Measurements from ENCODE around the gene ADNP.
A peak's percentile ranks its signal among the peaks of the same experiment; 100 is the strongest.
"Not testable (repeated sequence)": the region's sequence is repeated elsewhere in the genome, so short reads cannot be mapped to it uniquely, and the experiment has no call there.

ADNP gene

GRCh38 chr20:50931306-50932015, at the start of gene ADNP:
ADNP (minus strand) TSS chr20:50931437; CDS start chr20:50903996, 27,441 bp downstream.
- peak; percentile 71 to 76 for DNase-seq (ENCODE audit: extremely low read depth in 1 of 2, low read depth in 1 of 2)

GRCh38 chr20:50980071-50980681, 48.9 kb upstream of the ADNP start:
- no peak for DNase-seq (ENCODE audit: extremely low read depth in 1 of 2, low read depth in 1 of 2)

- DNase-seq (ENCODE audit: extremely low read depth in 1 of 2, low read depth in 1 of 2), result not testable (repeated sequence)
Measured at GRCh38 chr20:50978533-50978932, 47.3 kb upstream of the ADNP start.

GRCh38 chr20:50977066-50978021, 46.1 kb upstream of the ADNP start:
- DNase-seq (ENCODE audit: extremely low read depth in 1 of 2, low read depth in 1 of 2), result no peak

- no peak for DNase-seq (ENCODE audit: extremely low read depth in 1 of 2, low read depth in 1 of 2)
Measured at GRCh38 chr20:50975701-50976330, 44.6 kb upstream of the ADNP start.

GRCh38 chr20:50969912-50970311, 38.7 kb upstream of the ADNP start:
- DNase-seq (ENCODE audit: extremely low read depth in 1 of 2, low read depth in 1 of 2), result no peak

- no peak for DNase-seq (ENCODE audit: extremely low read depth in 1 of 2, low read depth in 1 of 2)
Measured at GRCh38 chr20:50969435-50969834, 38.2 kb upstream of the ADNP start.

GRCh38 chr20:50968289-50968688, 37.1 kb upstream of the ADNP start:
- DNase-seq (ENCODE audit: extremely low read depth in 1 of 2, low read depth in 1 of 2), result no peak

GRCh38 chr20:50967586-50967985, 36.3 kb upstream of the ADNP start:
- DNase-seq (ENCODE audit: extremely low read depth in 1 of 2, low read depth in 1 of 2), result no peak

GRCh38 chr20:50959543-50960126, 28.4 kb upstream of the ADNP start:
- no peak for DNase-seq (ENCODE audit: extremely low read depth in 1 of 2, low read depth in 1 of 2)

GRCh38 chr20:50958615-50959542, 27.6 kb upstream of the ADNP start, which contains the start of gene MOCS3:
MOCS3 (plus strand) TSS chr20:50958818; CDS start chr20:50958843, 25 bp downstream.
- peak; percentile 55 to 57 for DNase-seq (ENCODE audit: extremely low read depth in 1 of 2, low read depth in 1 of 2)

GRCh38 chr20:50957798-50958614, 26.8 kb upstream of the ADNP start, which contains the start of gene DPM1:
DPM1 (minus strand) TSS chr20:50958532; CDS start chr20:50958523, 9 bp downstream.
- peak; percentile 67 to 77 for DNase-seq (ENCODE audit: extremely low read depth in 1 of 2, low read depth in 1 of 2)

- DNase-seq (ENCODE audit: extremely low read depth in 1 of 2, low read depth in 1 of 2), result no peak
Measured at GRCh38 chr20:50957276-50957675, 26.0 kb upstream of the ADNP start.

- no peak for DNase-seq (ENCODE audit: extremely low read depth in 1 of 2, low read depth in 1 of 2)
Measured at GRCh38 chr20:50953821-50954220, 22.6 kb upstream of the ADNP start.

GRCh38 chr20:50953196-50953595, 22.0 kb upstream of the ADNP start:
- no peak for DNase-seq (ENCODE audit: extremely low read depth in 1 of 2, low read depth in 1 of 2)

- no peak for DNase-seq (ENCODE audit: extremely low read depth in 1 of 2, low read depth in 1 of 2)
Measured at GRCh38 chr20:50948132-50948785, 17.0 kb upstream of the ADNP start.

- DNase-seq (ENCODE audit: extremely low read depth in 1 of 2, low read depth in 1 of 2), result no peak
Measured at GRCh38 chr20:50943069-50943468, 11.8 kb upstream of the ADNP start.

- DNase-seq (ENCODE audit: extremely low read depth in 1 of 2, low read depth in 1 of 2), result no peak
Measured at GRCh38 chr20:50933589-50933988, 2.4 kb upstream of the ADNP start.
